ENCODE data around the gene ST6GALNAC2. TPM values are rescaled to one million over a fixed set of nuclear protein-coding genes. Genes with fewer than 3 reads are reported as not detected.
"Not testable (repeated sequence)": the region's sequence is repeated elsewhere in the genome, so short reads cannot be mapped to it uniquely, and the experiment has no call there.

The ST6GALNAC2 gene
- polyA plus RNA-seq, 1 donor from 2014 or later = 0.68 TPM

DNA sequence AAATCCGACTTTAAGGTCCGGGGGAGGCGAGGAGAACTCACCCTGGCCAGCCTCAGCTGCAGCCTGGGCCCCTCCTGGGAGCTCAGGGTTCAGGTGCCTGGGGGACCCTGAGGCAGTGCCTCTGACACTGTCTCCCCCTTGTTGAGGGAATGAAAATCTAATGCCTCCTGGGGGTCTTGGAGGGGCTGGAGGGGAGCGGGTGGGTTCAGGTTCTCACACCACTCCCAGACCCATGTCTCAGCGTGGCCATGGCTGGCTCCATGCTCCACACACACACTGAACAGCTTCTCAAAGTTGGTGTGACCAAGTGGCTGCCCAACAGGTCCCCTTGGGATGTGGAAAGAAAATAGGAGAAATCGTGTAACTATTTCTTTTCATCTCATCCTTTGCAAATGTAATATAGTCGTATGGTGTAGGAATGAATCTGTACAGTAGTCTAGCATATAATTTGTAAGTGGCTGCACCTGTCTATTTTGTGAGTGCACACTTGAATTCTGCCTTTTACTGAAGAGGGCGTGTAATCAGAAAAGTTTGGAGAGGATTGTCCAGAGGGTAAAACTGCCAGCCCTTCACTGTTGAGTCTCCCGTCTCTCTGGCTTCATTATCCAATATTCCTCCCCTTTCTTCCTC, 46.6 kb downstream of the ST6GALNAC2 start:
- H3K27me3 Mint-ChIP-seq = peaks cover 15% of the 10 kb centered on the region

GRCh38 chr17:76538281-76538931, 47.3 kb downstream of the ST6GALNAC2 start:
- peaks cover 15% of the 10 kb centered on the region for H3K27me3 Mint-ChIP-seq
- peaks cover 3% of the 10 kb centered on the region for H3K36me3 Mint-ChIP-seq
- peak overlapping the region in 1 of 3 donors; percentile 39 for H3K27ac Mint-ChIP-seq
- peak overlapping the region in 3 of 4 donors; percentile 63 to 88 (median 87) for H3K4me3 Mint-ChIP-seq
- no peaks in the 10 kb centered on the region for H3K9me3 Mint-ChIP-seq
- peaks cover 7 to 13% (median 11%) of the 10 kb centered on the region in 3 donors for H3K4me1 Mint-ChIP-seq

More for the DNA sequence above, 46.6 kb downstream of the ST6GALNAC2 start:
- Mint-ChIP-seq H3K9me3 (no peaks in the 10 kb centered on the region), H3K36me3 (peaks cover 3% of the 10 kb centered on the region), H3K27ac (peak overlapping the region in 2 of 3 donors; percentile 24 to 39), H3K4me3 (peak overlapping the region; percentile 58 to 88 (median 80)), H3K4me1 (peaks cover 7 to 13% (median 11%) of the 10 kb centered on the region in 3 donors)

GRCh38 chr17:76537578-76538280, 47.9 kb downstream of the ST6GALNAC2 start, which contains the start of gene CYGB:
Gene CYGB, minus strand, starts transcription at chr17:76537709. Its CDS starts 167 bp downstream, at chr17:76537542.
- Mint-ChIP-seq H3K36me3 (peaks cover 3% of the 10 kb centered on the region), H3K9me3 (no peaks in the 10 kb centered on the region), H3K4me3 (peak within 1 kb of the TSS; percentile 42 to 88 (median 58)), H3K27ac (no peak within 1 kb of the TSS), H3K4me1 (peaks cover 7 to 13% (median 11%) of the 10 kb centered on the region in 3 donors), H3K27me3 (peaks cover 15% of the 10 kb centered on the region)

DNA sequence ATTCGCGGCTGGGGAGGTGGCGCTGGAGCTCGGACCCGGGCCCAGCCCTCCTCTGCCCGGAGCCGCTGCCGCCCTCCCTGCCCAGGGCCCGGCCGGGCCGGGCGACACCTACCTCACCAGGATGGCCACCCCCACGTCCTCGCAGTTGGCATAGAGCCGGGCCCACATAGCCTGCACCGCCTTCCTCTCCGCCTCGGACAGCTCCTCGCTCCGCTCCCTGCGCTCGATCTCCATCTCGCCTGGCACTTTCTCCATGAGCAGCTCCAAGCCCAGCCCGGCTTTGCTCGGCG, 48.4 kb downstream of the ST6GALNAC2 start:
- H3K9me3 Mint-ChIP-seq = no peaks in the 10 kb centered on the region
- H3K36me3 Mint-ChIP-seq = peaks cover 2% of the 10 kb centered on the region
- H3K4me1 Mint-ChIP-seq = peaks cover 5 to 13% (median 11%) of the 10 kb centered on the region in 3 donors
- no peak overlapping the region for H3K27ac Mint-ChIP-seq
- H3K27me3 Mint-ChIP-seq = peaks cover 15% of the 10 kb centered on the region
- peak overlapping the region in 3 of 4 donors; percentile 37 to 68 (median 44) for H3K4me3 Mint-ChIP-seq

- Mint-ChIP-seq H3K27ac (no peak overlapping the region), H3K27me3 (peaks cover 15% of the 10 kb centered on the region), H3K9me3 (no peaks in the 10 kb centered on the region), H3K4me3 (peak overlapping the region; percentile 12 to 83 (median 47)), H3K36me3 (peaks cover 2% of the 10 kb centered on the region), H3K4me1 (peaks cover 5 to 19% (median 15%) of the 10 kb centered on the region in 3 donors)
These were observed 49.0 kb downstream of the ST6GALNAC2 start for GRCh38 chr17:76536511-76537287.

- Mint-ChIP-seq H3K4me3 (peak overlapping the region in 2 of 4 donors; percentile 42 to 67), H3K27ac (no peak overlapping the region), H3K4me1 (peaks cover 5 to 21% (median 18%) of the 10 kb centered on the region in 3 donors), H3K36me3 (peaks cover 2% of the 10 kb centered on the region), H3K27me3 (peaks cover 15% of the 10 kb centered on the region), H3K9me3 (no peaks in the 10 kb centered on the region)
These were observed 49.7 kb downstream of the ST6GALNAC2 start for GRCh38 chr17:76535788-76536510.

GRCh38 chr17:76534831-76535732, 50.6 kb downstream of the ST6GALNAC2 start:
- Mint-ChIP-seq H3K27ac (peak overlapping the region in 1 of 3 donors; percentile 14), H3K9me3 (no peaks in the 10 kb centered on the region), H3K4me1 (peaks cover 7 to 25% (median 22%) of the 10 kb centered on the region in 3 donors), H3K4me3 (peak overlapping the region in 2 of 4 donors; percentile 66 to 83), H3K36me3 (peaks cover 2% of the 10 kb centered on the region), H3K27me3 (peaks cover 15% of the 10 kb centered on the region)

- H3K36me3 Mint-ChIP-seq, H3K9me3 Mint-ChIP-seq, H3K27me3 Mint-ChIP-seq: not testable (repeated sequence)
- Mint-ChIP-seq H3K4me1 (peaks cover 8 to 19% (median 18%) of the 10 kb centered on the region in 3 donors), H3K4me3 (peak overlapping the region in 1 of 4 donors; percentile 57), H3K27ac (peak overlapping the region in 1 of 3 donors; percentile 14)
These were observed 51.9 kb downstream of the ST6GALNAC2 start for GRCh38 chr17:76533640-76534359.

DNA sequence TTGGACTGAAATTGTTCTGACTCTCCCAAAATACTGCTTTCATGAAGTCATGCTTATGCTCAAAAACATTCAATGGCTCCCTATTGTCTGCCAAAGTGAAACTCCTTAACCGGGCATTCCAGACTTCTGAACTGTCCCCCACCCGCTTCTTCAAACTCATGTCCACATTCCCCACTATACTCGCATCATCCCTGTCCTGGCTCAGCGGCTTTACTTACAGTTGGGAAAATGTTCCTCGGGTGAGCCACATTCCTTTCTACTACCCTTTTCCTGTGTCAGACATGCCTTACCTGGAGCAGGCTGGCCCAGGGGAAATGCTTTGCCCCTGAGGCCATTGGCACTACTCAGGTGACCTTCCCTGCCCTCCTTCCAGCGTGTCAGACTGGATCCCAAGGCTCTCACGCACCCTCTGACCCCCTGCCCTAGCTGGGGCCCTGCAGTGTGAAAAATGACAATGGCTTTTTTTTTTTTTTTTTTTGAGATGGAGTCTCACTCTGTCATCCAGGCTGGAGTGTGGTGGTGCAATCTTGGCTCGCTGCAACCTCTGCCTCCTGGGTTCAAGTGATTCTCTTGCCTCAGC, 53.5 kb downstream of the ST6GALNAC2 start:
- Mint-ChIP-seq H3K27me3 (peaks cover 7% of the 10 kb centered on the region), H3K9me3 (no peaks in the 10 kb centered on the region)

DNA sequence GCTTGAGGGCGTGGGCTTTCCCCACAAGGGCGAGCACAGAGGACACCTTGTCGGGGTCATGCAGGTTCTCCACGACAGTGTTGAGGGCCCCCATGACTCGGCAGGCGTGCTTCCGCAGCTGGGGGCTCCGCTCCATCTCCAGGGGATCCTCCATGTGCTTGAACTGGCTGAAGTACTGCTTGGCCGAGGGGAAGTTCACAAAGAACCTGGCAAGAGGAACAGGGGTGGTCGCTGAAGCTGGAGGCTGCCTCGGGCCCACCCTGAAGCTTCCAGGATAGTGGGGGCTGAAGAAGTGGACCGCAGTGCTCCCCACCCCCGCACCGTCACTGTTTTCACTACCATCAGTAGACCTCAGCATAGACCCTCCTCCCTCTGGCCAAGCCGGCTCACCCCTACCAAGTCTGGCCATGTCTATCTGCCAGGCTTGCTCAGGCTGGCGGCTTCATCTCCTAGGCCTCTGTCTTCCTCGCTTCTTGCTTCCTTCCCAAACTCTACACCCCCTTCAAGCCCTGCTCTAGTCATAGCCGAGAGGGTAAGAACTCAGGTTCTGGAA, 54.1 kb downstream of the ST6GALNAC2 start:
- H3K9me3 Mint-ChIP-seq = no peaks in the 10 kb centered on the region
- H3K36me3 Mint-ChIP-seq = no peaks in the 10 kb centered on the region
- peaks cover 10 to 28% (median 24%) of the 10 kb centered on the region in 3 donors for H3K4me1 Mint-ChIP-seq
- peak overlapping the region in 3 of 4 donors; percentile 30 to 84 (median 34) for H3K4me3 Mint-ChIP-seq
- H3K27me3 Mint-ChIP-seq = peaks cover 7% of the 10 kb centered on the region
- H3K27ac Mint-ChIP-seq = peak overlapping the region in 2 of 3 donors; percentile 76 to 86

More for the DNA sequence above, 53.5 kb downstream of the ST6GALNAC2 start:
- Mint-ChIP-seq H3K4me1 (peaks cover 9 to 28% (median 25%) of the 10 kb centered on the region in 3 donors), H3K27ac (peak overlapping the region in 1 of 3 donors; percentile 76), H3K36me3 (no peaks in the 10 kb centered on the region), H3K4me3 (peak overlapping the region in 3 of 4 donors; percentile 34 to 84 (median 58))

- no peaks in the 10 kb centered on the region for H3K36me3 Mint-ChIP-seq
- no peaks in the 10 kb centered on the region for H3K9me3 Mint-ChIP-seq
- H3K27ac Mint-ChIP-seq = peak overlapping the region in 2 of 3 donors; percentile 76 to 87
- H3K4me3 Mint-ChIP-seq = peak overlapping the region in 2 of 4 donors; percentile 38 to 79
- H3K27me3 Mint-ChIP-seq = peaks cover 1% of the 10 kb centered on the region
- H3K4me1 Mint-ChIP-seq = peaks cover 8 to 24% (median 23%) of the 10 kb centered on the region in 3 donors
These were observed 54.7 kb downstream of the ST6GALNAC2 start for GRCh38 chr17:76530811-76531485.

Measured in IgD-negative memory B cell (primary cell).